HepG2 (cell line): ENCODE results near the gene PKP4. TPM values are rescaled to one million over a fixed set of nuclear protein-coding genes. Genes with fewer than 3 reads are reported as not detected.
A peak's percentile ranks its signal among the peaks of the same experiment; 100 is the strongest.

Experiments
- CHD4 ChIP-seq: fragments of 200-600 bp; sonication (generic); IDR thresholded peaks from 2 replicates; pipeline ENCODE4 v1.7.0; 2017; ENCODE audit warnings: mild to moderate bottlenecking, low read length, borderline replicate concordance
- EEA1 ChIP-seq: sonication (generic); formaldehyde crosslinking; IDR thresholded peaks from 2 replicates; pipeline ENCODE4 v1.5.1; 2020; ENCODE audit warnings: mild to moderate bottlenecking, missing genetic modification reagents, borderline replicate concordance
- HCFC1 ChIP-seq: fragments of 150-350 bp; IDR thresholded peaks from 2 replicates; pipeline ENCODE4 v1.6.1; 2014; ENCODE audit warnings: low read depth, low read length
- HOXA7 ChIP-seq: sonication (generic); formaldehyde crosslinking; IDR thresholded peaks from 2 replicates; pipeline ENCODE4 v1.8.1; 2022; ENCODE audit warnings: mild to moderate bottlenecking, missing genetic modification reagents, moderate library complexity
- KAT8 ChIP-seq: IDR thresholded peaks from 2 replicates; pipeline ENCODE4 v1.6.1; 2016; ENCODE audit warnings: missing genetic modification reagents, missing compliant biosample characterization
- NCOR1 ChIP-seq: fragments of 200-600 bp; sonication (generic); IDR thresholded peaks from 2 replicates; pipeline ENCODE4 v1.7.0; 2017; ENCODE audit warnings: antibody characterized with exemption, low read length, borderline replicate concordance
- SALL1 ChIP-seq: sonication (generic); formaldehyde crosslinking; IDR thresholded peaks from 2 replicates; pipeline ENCODE4 v1.8.0; 2022; ENCODE audit warnings: mild to moderate bottlenecking, missing genetic modification reagents
- SNAPC5 ChIP-seq: sonication (generic); formaldehyde crosslinking; IDR thresholded peaks from 2 replicates; pipeline ENCODE4 v1.8.1; 2023; ENCODE audit warnings: mild to moderate bottlenecking, missing genetic modification reagents, borderline replicate concordance
- SRSF9 ChIP-seq: fragments of 200-400 bp; formaldehyde crosslinking; IDR thresholded peaks from 2 replicates; pipeline ENCODE4 v1.6.1; 2018; ENCODE audit warnings: borderline replicate concordance, mild to moderate bottlenecking, low read depth, low read length; ENCODE audit not compliant: insufficient read depth, poor library complexity, severe bottlenecking
- THAP11 ChIP-seq: IDR thresholded peaks from 2 replicates; pipeline ENCODE4 v1.6.1; 2016; ENCODE audit warnings: missing biosample characterization, missing genetic modification reagents
- XRCC5 ChIP-seq: fragments of 200-400 bp; formaldehyde crosslinking; optimal IDR thresholded peaks from 2 replicates; pipeline ENCODE3; 2017; ENCODE audit warnings: mild to moderate bottlenecking, low read length
- ZFP36L1 ChIP-seq: sonication (generic); formaldehyde crosslinking; IDR thresholded peaks from 2 replicates; pipeline ENCODE4 v1.8.0; 2022; ENCODE audit warnings: mild to moderate bottlenecking, missing genetic modification reagents, moderate library complexity
- ZIK1 ChIP-seq: sonication (generic); formaldehyde crosslinking; IDR thresholded peaks from 2 replicates; pipeline ENCODE4 v1.5.0; 2020; ENCODE audit warnings: mild to moderate bottlenecking, low read depth, missing genetic modification reagents, borderline replicate concordance
- ZNF160 ChIP-seq: sonication (generic); formaldehyde crosslinking; IDR thresholded peaks from 2 replicates; pipeline ENCODE4 v1.8.0; 2022; ENCODE audit warnings: mild to moderate bottlenecking, inconsistent platforms, missing genetic modification reagents
- ZNF496 ChIP-seq: sonication (generic); formaldehyde crosslinking; IDR thresholded peaks from 2 replicates; pipeline ENCODE4 v1.8.1; 2023; ENCODE audit warnings: mild to moderate bottlenecking, moderate library complexity, missing genetic modification reagents; ENCODE audit not compliant: insufficient replicate concordance
- ZNF678 ChIP-seq: sonication (generic); formaldehyde crosslinking; IDR thresholded peaks from 2 replicates; pipeline ENCODE4 v1.4.0; 2020; ENCODE audit warnings: mild to moderate bottlenecking, missing genetic modification reagents
- polyA plus RNA-seq, 8 experiments: library from polyadenylated mRNA; depleted of rRNA in 3 of 8; stranded (reverse) in 7 of 8; unstranded in 1 of 8; fragments of >200 nt; fragmentation: Illumina TruSeq in 4 of 8; extraction: Trizol in 4 of 8; gene quantifications; 2 replicates each; pipeline versions ENCODE4 v1.2.1 to v1.2.3, GENCODE V29; 2011 to 2016; ENCODE audit warnings: low read depth in 4 of 8, missing spikeins in 1 of 8, mixed read lengths in 1 of 8; ENCODE audit not compliant: insufficient read depth in 1 of 8
- total RNA-seq, 5 experiments: library from RNA; depleted of rRNA; stranded (reverse); fragments of >200 nt; fragmentation: Illumina TruSeq; extraction: Trizol; gene quantifications; 2 replicates each; pipeline ENCODE4 v1.2.3, GENCODE V29; 2016; ENCODE audit warnings: low read depth in 1 of 5
- TF ChIP-seq, protein P1 (sequence below): sonication (generic); formaldehyde crosslinking; IDR thresholded peaks from 2 replicates; pipeline ENCODE4; 2020; ENCODE audit warnings: missing genetic modification reagents, mild to moderate bottlenecking, borderline replicate concordance
- TF ChIP-seq, protein P2 (sequence below): sonication (generic); formaldehyde crosslinking; IDR thresholded peaks from 2 replicates; pipeline ENCODE4 v1.4.0; 2020; ENCODE audit warnings: missing genetic modification reagents
- TF ChIP-seq, protein P3 (sequence below): sonication (generic); formaldehyde crosslinking; IDR thresholded peaks from 2 replicates; pipeline ENCODE4 v1.5.1; 2020; ENCODE audit warnings: missing genetic modification reagents, mild to moderate bottlenecking, borderline replicate concordance
- TF ChIP-seq, protein P4 (sequence below): sonication (generic); formaldehyde crosslinking; conservative IDR thresholded peaks from 2 replicates; pipeline ENCODE4 v1.8.0; 2022; ENCODE audit warnings: missing genetic modification reagents
- TF ChIP-seq, protein P5 (sequence below): sonication (generic); formaldehyde crosslinking; IDR thresholded peaks from 2 replicates; pipeline ENCODE4 v1.5.0; 2020; ENCODE audit warnings: missing genetic modification reagents, mild to moderate bottlenecking, borderline replicate concordance

PKP4 gene
- total and polyA plus RNA-seq, 2 of the 13 experiments (the other 11 are each of a cell fraction or from before 2014, with no cell fraction given): 80.9 to 90.5 TPM

DNA sequence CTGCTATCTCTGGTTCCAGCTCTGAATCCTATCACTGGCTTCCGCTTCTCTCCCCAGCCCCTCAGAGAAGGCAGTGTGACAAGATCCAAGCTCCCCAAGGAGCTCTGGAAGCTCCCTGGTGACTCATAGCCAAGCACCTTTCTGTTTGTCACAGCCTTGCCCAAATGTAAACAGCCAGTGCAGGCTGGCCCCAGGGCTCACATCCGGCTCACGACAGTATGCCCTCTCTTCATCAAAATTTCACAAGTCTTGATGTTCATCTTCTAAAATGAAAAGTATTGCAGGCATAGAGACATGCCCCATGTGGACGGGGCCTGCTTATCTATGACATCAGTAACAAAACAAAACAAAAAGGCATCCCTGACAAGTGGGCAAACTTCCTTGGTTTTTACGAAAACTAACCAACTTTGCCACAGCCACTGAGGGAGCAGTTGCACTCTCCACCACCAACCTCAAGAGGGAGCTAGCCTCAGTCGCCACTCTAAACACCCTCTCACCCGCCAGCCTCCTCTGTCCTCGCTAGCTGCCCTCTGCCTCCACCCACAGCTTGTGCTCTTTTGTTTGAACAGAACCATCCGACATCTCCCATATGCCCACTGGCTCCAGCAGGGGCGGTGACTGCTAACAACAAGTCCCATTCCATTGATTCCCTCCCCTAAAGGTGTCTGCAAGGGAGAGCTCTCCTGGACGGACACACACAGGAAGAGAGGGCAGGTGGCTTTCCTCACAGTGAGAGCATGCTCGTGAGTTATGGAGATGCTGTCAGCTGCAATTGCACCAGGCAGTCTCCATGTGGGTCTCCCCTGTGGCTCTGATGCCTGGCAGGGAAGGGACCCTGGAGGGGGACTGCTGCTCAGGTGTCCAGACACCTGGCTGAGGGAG, 267.4 kb downstream of the PKP4 start (continued):
- TF ChIP-seq SRSF9 (no peak), ZNF160 (CRISPR knock-in tag) (no peak), KAT8 (CRISPR knock-in tag) (peak; percentile 61; the same call in 1 of the 2 replicates), THAP11 (CRISPR knock-in tag) (peak; percentile 44), SALL1 (peak; percentile 22; the same call in 1 of the 2 replicates), HCFC1 (no peak), ZFP36L1 (CRISPR knock-in tag) (no peak), EEA1 (CRISPR knock-in tag) (no peak), ZIK1 (CRISPR knock-in tag) (no peak), CHD4 (no peak), ZNF496 (CRISPR knock-in tag) (no peak), ZNF678 (CRISPR knock-in tag) (no peak), SNAPC5 (no peak), NCOR1 (no peak), XRCC5 (peak; percentile 92), HOXA7 (CRISPR knock-in tag) (no peak)
- TF ChIP-seq, protein P1, sequence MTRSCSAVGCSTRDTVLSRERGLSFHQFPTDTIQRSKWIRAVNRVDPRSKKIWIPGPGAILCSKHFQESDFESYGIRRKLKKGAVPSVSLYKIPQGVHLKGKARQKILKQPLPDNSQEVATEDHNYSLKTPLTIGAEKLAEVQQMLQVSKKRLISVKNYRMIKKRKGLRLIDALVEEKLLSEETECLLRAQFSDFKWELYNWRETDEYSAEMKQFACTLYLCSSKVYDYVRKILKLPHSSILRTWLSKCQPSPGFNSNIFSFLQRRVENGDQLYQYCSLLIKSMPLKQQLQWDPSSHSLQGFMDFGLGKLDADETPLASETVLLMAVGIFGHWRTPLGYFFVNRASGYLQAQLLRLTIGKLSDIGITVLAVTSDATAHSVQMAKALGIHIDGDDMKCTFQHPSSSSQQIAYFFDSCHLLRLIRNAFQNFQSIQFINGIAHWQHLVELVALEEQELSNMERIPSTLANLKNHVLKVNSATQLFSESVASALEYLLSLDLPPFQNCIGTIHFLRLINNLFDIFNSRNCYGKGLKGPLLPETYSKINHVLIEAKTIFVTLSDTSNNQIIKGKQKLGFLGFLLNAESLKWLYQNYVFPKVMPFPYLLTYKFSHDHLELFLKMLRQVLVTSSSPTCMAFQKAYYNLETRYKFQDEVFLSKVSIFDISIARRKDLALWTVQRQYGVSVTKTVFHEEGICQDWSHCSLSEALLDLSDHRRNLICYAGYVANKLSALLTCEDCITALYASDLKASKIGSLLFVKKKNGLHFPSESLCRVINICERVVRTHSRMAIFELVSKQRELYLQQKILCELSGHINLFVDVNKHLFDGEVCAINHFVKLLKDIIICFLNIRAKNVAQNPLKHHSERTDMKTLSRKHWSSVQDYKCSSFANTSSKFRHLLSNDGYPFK (CRISPR knock-in tag): peak; percentile 15; the same call in 1 of the 2 replicates
- TF ChIP-seq, protein P2, sequence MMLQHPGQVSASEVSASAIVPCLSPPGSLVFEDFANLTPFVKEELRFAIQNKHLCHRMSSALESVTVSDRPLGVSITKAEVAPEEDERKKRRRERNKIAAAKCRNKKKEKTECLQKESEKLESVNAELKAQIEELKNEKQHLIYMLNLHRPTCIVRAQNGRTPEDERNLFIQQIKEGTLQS: peak; percentile 77
- TF ChIP-seq, protein P3, sequence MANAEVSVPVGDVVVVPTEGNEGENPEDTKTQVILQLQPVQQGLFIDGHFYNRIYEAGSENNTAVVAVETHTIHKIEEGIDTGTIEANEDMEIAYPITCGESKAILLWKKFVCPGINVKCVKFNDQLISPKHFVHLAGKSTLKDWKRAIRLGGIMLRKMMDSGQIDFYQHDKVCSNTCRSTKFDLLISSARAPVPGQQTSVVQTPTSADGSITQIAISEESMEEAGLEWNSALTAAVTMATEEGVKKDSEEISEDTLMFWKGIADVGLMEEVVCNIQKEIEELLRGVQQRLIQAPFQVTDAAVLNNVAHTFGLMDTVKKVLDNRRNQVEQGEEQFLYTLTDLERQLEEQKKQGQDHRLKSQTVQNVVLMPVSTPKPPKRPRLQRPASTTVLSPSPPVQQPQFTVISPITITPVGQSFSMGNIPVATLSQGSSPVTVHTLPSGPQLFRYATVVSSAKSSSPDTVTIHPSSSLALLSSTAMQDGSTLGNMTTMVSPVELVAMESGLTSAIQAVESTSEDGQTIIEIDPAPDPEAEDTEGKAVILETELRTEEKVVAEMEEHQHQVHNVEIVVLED: no peak
- TF ChIP-seq, protein P4, sequence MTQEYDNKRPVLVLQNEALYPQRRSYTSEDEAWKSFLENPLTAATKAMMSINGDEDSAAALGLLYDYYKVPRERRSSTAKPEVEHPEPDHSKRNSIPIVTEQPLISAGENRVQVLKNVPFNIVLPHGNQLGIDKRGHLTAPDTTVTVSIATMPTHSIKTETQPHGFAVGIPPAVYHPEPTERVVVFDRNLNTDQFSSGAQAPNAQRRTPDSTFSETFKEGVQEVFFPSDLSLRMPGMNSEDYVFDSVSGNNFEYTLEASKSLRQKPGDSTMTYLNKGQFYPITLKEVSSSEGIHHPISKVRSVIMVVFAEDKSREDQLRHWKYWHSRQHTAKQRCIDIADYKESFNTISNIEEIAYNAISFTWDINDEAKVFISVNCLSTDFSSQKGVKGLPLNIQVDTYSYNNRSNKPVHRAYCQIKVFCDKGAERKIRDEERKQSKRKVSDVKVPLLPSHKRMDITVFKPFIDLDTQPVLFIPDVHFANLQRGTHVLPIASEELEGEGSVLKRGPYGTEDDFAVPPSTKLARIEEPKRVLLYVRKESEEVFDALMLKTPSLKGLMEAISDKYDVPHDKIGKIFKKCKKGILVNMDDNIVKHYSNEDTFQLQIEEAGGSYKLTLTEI (CRISPR knock-in tag): no peak
- TF ChIP-seq, protein P5, sequence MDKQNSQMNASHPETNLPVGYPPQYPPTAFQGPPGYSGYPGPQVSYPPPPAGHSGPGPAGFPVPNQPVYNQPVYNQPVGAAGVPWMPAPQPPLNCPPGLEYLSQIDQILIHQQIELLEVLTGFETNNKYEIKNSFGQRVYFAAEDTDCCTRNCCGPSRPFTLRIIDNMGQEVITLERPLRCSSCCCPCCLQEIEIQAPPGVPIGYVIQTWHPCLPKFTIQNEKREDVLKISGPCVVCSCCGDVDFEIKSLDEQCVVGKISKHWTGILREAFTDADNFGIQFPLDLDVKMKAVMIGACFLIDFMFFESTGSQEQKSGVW (CRISPR knock-in tag): no peak
